GM18526 (cell line): ENCODE measurements around the gene WIPF2.

ENCODE experiments used
- POLR2A ChIP-seq: IDR thresholded peaks from 3 replicates; pipeline ENCODE4 v1.6.1; 2011; ENCODE audit not compliant: insufficient read length; ENCODE audit errors: extremely low read depth

WIPF2 gene

DNA sequence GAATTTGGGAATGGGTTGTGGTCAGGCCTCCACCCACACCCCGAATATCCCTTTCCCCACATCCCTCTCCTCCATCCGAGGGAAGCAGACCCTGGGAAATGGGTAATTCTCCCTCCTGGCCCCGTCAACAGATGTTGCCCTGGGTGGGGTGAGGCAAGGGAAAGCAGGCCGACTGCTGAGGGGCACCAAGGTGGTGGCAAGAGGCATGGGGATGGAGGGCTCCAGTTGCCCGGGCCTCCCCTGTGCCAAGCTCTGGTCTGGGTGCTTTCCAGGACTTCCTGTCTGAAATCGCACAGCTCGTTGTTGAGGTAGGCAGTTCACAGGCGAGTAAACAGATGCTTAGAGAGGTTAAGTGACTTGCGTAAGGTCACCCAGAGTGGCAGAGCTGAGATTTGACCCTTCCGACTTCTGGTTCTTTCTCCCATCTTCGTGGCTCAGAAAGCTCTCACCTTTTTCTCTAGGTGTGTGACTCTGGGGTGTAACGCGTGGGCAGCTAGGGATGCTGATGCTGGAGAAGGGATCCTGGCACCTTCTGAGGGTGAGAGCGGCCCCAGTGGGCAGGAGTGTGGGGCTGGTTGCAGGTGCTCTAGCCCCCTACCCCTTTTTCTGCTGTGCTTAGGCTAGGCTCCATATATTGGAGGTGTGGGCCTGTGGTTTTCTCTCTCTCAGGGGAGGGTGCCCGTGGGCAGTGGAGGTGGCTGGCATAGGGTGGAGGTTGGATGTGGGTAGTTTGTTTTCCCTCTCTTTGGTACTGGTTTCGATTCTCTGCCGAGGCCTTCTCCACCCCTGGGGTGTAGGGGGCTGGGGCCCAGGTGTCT is 107.1 kb downstream of the WIPF2 start:
- TF ChIP-seq POLR2A, result no peak

GRCh38 chr17:40326832-40327199 is 107.7 kb downstream of the WIPF2 start:
- TF ChIP-seq POLR2A, result no peak

DNA sequence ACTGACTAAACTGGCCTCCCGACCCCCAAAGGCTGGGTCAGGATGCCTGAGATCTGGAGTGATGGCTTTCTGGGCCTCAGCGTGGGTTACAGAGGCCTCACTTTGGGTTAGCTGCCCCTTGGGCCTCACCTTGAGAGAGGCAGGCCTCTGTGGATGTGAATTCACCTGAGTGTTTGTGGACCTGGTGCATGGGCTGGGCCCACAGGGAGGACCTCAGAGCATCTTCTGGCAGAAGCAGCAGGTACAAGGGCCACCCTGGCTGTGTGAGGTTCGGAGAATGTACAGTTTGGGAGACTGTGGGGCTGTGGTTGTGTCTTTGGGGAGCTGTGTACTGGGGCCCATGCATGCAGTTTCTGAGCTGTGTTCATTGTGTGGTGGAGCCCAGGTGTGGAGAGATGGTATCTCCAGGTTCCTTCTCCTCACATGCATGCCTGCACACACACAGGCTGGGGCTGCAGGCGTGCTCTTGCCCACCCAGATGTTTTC is 108.2 kb downstream of the WIPF2 start:
- TF ChIP-seq POLR2A, result no peak

DNA sequence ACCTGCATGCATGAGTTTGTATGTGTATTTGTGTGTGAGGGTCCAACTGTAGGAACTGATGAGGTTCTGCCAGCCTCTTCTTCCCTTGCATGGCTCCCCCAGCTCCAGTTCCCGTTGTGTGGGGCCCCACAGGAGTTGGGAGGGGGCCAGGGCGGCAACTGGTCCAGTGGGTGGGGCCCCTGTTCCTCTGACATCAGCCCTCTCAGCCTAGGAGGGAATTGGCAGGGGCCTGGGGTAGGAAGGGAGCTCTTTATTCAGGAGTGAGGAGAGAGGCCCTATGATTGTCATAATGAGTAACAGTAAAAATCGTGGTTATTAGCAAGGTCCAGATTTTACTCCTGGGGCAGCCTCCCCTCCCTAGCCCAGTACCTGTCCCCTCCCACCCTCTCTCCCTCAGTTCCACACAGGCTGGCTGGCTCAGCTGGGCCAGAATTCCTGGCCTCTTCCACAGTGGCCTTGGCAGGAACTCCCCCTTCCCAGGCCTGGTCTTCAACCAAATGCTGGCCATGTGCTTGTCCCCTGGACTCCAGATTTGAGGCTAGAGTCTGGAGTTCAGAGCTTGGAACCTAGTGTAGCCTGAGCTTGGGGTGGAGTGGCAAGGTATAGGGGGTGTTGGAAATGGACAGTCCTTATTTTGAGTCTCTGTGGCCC is 108.8 kb downstream of the WIPF2 start:
- TF ChIP-seq POLR2A, result no peak

DNA sequence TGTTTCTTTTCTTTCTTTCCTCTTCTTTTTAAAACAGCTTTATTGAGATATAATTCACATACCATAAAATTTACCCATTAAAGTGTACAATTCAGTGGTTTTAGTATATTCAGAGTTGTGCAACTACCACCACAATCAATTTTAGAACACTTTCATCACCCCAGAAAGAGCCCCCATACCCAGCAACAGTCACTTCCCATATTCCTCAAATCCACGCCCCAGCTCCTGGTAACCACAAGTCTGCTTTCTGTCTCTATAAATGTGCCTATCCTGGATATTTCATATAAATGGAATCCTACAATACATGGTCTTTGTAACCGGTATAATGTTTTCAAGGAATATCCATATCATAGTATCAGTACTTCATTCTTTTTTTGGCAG is 109.3 kb downstream of the WIPF2 start:
- TF ChIP-seq POLR2A, result no peak

DNA sequence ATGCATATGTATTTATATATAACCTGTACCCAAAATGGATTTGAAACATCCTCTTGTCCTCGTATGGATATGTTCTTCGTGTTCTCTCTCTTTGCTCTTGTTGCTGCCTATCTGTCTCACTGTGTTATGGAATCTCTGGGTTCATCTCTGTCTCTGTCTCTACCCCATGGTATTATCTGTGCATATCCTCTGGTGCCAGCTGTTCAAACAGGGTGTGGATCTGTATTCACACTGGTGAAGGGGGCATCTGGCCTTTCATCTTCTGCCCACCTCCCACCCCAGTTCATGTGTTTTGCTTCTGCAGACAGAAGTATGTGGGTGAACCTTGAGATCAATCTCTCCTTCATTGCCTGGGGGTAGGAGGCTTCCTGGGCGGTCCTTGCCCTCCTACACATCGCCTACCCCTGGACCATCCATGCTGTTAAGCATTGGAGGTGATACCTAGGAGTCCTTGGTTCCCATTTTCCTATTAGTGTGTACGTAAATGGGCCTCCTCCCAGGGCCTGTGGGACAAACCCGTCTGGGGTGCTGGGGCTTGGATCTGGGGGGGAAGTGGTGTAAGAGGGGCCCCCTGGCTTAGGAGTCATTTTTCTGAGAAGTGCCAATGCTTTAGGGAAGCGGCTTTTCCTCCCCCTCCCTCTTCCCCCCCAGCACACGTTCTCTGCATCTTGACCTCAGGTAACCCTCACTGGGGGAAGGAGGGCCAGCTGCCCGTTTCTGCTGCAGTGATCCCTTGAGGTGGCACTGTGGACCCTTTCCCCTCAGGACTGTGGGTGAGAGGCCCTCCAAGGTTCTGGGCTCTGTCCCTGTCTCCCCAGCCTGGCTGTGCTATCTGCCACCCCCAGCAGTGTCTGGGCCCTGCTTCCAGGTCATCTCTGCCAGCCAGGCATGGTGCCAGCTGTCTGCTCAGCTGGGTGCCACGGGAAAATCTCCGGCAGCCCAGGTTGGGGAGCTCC is 111.0 kb downstream of the WIPF2 start:
- no peak for TF ChIP-seq POLR2A

DNA sequence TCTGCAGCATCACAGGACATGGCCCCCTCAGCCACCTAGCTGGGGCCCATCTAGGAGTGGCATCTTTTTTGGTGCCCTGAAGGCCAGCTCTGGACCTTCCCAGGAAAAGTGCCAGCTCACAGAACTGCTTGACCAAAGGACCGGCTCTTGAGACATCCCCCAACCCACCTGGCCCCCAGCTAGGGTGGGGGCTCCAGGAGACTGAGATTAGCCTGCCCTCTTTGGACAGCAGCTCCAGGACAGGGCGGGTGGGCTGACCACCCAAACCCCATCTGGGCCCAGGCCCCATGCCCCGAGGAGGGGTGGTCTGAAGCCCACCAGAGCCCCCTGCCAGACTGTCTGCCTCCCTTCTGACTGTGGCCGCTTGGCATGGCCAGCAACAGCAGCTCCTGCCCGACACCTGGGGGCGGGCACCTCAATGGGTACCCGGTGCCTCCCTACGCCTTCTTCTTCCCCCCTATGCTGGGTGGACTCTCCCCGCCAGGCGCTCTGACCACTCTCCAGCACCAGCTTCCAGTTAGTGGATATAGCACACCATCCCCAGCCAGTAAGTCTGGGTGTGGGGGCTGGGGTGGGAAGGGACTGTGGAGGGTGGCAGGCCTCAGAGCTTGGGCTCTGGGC is 111.9 kb downstream of the WIPF2 start:
- no peak for TF ChIP-seq POLR2A

DNA sequence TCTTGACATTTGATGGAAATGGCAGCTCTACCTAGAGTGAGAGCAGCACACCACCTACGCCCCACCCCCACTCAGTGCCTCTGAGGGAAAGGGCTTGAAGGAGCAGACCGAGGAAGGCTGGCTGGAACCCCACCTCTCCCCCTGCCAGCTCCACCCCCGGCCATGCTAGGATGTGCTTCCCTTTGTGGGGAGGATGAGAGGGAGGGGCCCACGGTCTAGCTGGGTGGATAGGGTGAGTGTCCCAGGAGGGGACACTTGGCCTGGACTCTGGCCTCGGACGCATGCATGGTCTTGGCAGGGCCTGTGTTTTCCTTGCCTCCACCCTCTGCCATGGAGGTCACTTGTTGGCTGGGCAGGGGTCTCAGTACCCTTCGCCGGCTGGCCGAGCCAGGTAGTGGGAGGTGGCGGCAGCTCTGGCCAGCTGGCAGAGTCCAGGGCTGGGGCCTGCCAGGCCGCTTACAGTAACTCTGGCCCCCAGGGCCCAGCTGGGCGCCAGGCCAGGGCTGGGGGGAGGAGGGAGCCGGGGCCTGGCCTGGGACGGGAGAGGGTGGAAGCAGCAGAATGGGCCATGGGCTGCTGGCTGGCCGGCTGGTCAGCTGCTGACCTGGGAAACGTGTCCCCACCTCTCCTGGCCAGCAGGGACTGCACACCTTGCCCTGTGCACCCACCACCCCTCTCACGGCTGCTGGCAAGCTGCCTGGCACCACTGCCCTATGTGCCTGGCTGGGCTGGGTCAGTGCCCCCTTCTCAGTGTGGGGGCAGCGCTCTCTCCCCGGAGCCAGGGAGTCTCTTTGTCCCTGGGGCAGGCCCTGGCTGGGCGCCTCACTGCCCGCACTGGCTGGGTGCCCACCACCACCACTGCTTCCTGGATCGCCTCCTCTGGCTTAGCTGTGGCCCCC is 112.9 kb downstream of the WIPF2 start:
- no peak for TF ChIP-seq POLR2A
